Mucosa of descending colon (tissue), 3 donors: ENCODE results near the gene NEU1. TPM values are rescaled to one million over a fixed set of nuclear protein-coding genes. Genes with fewer than 3 reads are reported as not detected.
"Not testable (repeated sequence)": the region's sequence is repeated elsewhere in the genome, so short reads cannot be mapped to it uniquely, and the experiment has no call there.

Experiments
- ATAC-seq: fragments of 200-7000 bp; cut with Tn5 transposase; one replicate; pipeline ENCODE4 v1.9.1; 2020; ENCODE audit warnings: mild to moderate bottlenecking, moderate library complexity
- DNase-seq, 3 donors: peaks; one replicate each; pipeline ENCODE4 v3.0.0-alpha.2; 2020
- H3K36me3 ChIP-seq: fragments of 200-600 bp; one replicate; pipeline ENCODE4 v1.8.0; 2021; ENCODE audit warnings: low read depth, mild to moderate bottlenecking
- H3K4me1 ChIP-seq: fragments of 200-600 bp; one replicate; pipeline ENCODE4 v1.8.0; 2021; ENCODE audit warnings: low read depth, mild to moderate bottlenecking
- H3K4me3 ChIP-seq: fragments of 200-600 bp; one replicate; pipeline ENCODE4 v1.8.0; 2021; ENCODE audit warnings: mild to moderate bottlenecking
- H3K9me3 ChIP-seq: fragments of 200-600 bp; one replicate; pipeline ENCODE4 v1.8.0; 2021; ENCODE audit warnings: mild to moderate bottlenecking
- intact Hi-C, 2 donors: fragments of 100-400 bp; cut with DNase I in 1 of 2; cut with micrococcal nuclease in 1 of 2; formaldehyde crosslinking; loops; one replicate each; pipeline versions ENCODE4 v1.11.0 to v1.11.1; 2022; cut with DNase I, micrococcal nuclease
- total RNA-seq, 3 donors: library from RNA; stranded (reverse); fragmentation: NEBNext Ultra II Directional in 2 of 3; extraction: Animal tissue kit (Norgen Biotek cat#: 25700) in 2 of 3; gene quantifications; one replicate each; pipeline versions ENCODE4 v1.2.1 to v1.2.4, GENCODE V29; 2021 to 2023
- TF ChIP-seq, protein P1 (sequence below): fragments of 200-600 bp; IDR thresholded peaks from one replicate; pipeline ENCODE4 v1.8.0; 2022; ENCODE audit warnings: antibody characterized with exemption, mild to moderate bottlenecking
- donor health status: DM: no; HTN: no; CAD: no; lungs with moderate emphysema.
- donor health status: DM: no; HTN: no; CAD: no.
- donor health status: DM: no; HTN: yes; CAD: no.

The NEU1 gene
- total RNA-seq, 3 donors from 2014 or later = 44.0 to 65.7 (median 45.0) TPM

DNA sequence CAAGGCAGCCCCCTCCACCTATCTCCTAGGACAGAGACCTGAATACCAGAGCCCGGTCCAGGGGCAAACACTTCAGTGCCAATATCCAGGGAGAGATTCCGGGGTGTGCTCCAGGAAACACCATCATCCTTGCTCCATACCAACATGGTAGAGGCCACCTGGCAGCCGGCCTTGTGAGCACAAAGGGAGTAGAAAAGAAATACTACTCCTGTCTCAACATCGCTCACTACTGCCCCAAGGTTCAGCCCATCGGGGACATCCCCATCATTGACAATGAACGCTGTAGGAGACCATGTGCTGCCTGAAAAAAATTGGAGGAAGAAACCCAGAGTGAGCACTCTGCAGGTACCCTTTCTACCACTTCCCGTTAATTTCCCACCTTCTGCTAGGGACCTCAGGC lies 1.5 kb downstream of the NEU1 start:
- Histone ChIP-seq H3K4me3 (no peak overlapping the region), H3K36me3 (no peaks in the 10 kb centered on the region), H3K9me3 (no peaks in the 10 kb centered on the region), H3K4me1 (peaks cover 4% of the 10 kb centered on the region)
- intact Hi-C loops = loop anchor here in 1 of 2 donors (10.0 kb wide), 1 partner anchor 176 kb away; the partner anchor contains the start of gene LY6G5C
- TF ChIP-seq, protein P1, sequence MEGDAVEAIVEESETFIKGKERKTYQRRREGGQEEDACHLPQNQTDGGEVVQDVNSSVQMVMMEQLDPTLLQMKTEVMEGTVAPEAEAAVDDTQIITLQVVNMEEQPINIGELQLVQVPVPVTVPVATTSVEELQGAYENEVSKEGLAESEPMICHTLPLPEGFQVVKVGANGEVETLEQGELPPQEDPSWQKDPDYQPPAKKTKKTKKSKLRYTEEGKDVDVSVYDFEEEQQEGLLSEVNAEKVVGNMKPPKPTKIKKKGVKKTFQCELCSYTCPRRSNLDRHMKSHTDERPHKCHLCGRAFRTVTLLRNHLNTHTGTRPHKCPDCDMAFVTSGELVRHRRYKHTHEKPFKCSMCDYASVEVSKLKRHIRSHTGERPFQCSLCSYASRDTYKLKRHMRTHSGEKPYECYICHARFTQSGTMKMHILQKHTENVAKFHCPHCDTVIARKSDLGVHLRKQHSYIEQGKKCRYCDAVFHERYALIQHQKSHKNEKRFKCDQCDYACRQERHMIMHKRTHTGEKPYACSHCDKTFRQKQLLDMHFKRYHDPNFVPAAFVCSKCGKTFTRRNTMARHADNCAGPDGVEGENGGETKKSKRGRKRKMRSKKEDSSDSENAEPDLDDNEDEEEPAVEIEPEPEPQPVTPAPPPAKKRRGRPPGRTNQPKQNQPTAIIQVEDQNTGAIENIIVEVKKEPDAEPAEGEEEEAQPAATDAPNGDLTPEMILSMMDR = no peak
- ATAC-seq (no peak), DNase-seq (no peak)

- TF ChIP-seq, protein P1 = no peak
- no peak overlapping the region for H3K4me3 ChIP-seq
- H3K9me3 ChIP-seq = no peaks in the 10 kb centered on the region
- H3K4me1 ChIP-seq = peaks cover 4% of the 10 kb centered on the region
- ATAC-seq (no peak), DNase-seq (no peak)
- intact Hi-C loops = loop anchor here in 1 of 2 donors (10.0 kb wide), 1 partner anchor 176 kb away; the partner anchor contains the start of gene LY6G5C
- no peaks in the 10 kb centered on the region for H3K36me3 ChIP-seq
Measured at GRCh38 chr6:31860349-31860748, 2.3 kb downstream of the NEU1 start.

GRCh38 chr6:31859923-31860322 lies 2.7 kb downstream of the NEU1 start:
- H3K4me3 ChIP-seq = no peak overlapping the region
- H3K36me3 ChIP-seq = no peaks in the 10 kb centered on the region
- no peaks in the 10 kb centered on the region for H3K9me3 ChIP-seq
- H3K4me1 ChIP-seq = peaks cover 4% of the 10 kb centered on the region
- ATAC-seq = no peak
- TF ChIP-seq, protein P1 = no peak
- intact Hi-C loops = loop anchor here in 1 of 2 donors (10.0 kb wide), 1 partner anchor 175 kb away; the partner anchor contains the start of gene LY6G5C
- no peak for DNase-seq

DNA sequence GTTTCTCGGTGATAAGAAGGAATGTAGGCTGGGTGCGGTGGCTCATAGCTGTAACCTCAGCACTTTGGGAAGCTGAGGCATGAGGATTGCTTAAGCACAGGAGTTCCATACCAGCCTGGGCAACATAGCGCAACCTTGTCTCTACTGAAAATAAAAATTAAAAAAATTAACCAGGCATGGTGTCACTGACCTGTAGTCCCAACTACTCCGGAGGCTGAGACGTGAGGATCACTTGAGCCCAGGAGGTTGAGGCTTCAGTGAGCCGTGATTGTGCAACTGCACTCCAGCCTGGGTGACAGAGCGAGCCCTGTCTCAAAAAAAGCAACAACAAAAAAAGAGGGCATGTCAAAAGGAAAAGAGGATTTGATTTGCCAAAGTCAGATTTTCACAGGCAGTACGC lies 3.9 kb downstream of the NEU1 start:
- ATAC-seq = no peak
- Histone ChIP-seq H3K36me3 (no peaks in the 10 kb centered on the region), H3K4me1 (peaks cover 4% of the 10 kb centered on the region), H3K4me3 (no peak overlapping the region), H3K9me3 (no peaks in the 10 kb centered on the region)
- TF ChIP-seq, protein P1 = no peak
- DNase-seq = no peak
- intact Hi-C loops = no loop called here

DNA sequence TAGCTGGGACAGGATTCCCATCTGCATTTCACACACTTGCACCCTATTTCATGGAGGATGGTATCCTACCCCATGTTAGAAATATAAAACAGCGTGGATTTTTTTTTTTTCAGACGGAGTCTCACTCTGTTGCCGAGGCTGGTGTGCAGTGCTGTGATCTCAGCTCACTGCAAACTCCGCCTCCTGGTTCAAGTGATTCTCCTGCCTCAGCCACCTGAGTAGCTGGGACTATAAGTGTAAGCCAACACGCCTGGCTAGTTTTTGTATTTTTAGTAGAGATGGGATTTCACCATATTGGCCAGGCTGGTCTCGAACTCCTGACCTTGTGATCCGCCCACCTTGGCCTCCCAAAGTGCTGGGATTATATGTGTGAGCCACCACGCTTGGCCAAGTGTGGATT lies 4.8 kb downstream of the NEU1 start:
- H3K4me1 ChIP-seq, H3K36me3 ChIP-seq, H3K4me3 ChIP-seq, H3K9me3 ChIP-seq, DNase-seq, intact Hi-C loops, ATAC-seq: not testable (repeated sequence)

- intact Hi-C loops, ATAC-seq, H3K36me3 ChIP-seq, DNase-seq, H3K9me3 ChIP-seq, H3K4me3 ChIP-seq, H3K4me1 ChIP-seq: not testable (repeated sequence)
Measured at GRCh38 chr6:31851980-31852718, 10.5 kb downstream of the NEU1 start.
